Measurements from ENCODE around the gene OPA3.

Gene OPA3

DNA sequence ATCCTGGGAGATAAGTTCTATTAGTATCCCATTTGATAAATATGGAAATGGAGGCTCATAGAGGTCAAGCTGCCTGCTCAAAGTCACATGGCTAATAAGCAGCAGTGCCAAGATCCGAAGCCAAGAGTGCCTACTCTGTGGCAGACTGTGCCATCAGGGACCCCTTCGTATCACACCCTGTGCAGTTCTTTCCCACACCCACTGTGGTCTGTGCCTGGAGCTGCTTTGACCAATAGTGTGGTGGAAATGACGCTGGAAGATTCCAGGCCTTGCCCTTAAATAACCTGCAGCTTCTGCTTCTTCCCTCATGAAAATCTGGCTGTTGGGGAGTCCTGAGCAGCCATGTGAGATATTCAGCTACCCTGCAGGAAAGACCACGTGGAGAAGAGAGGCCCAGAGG is 10.1 kb downstream of the OPA3 start:
- H3K4me3 Mint-ChIP-seq, result no peak overlapping the region
- H3K9me3 Mint-ChIP-seq, result no peaks in the 10 kb centered on the region
- peaks cover 3% of the 10 kb centered on the region for H3K27me3 Mint-ChIP-seq (ENCODE audit: low read depth, poor library complexity)
- no peak for DNase-seq
- peaks cover 31% of the 10 kb centered on the region for H3K4me1 Mint-ChIP-seq
- no peaks in the 10 kb centered on the region for H3K36me3 Mint-ChIP-seq (ENCODE audit: low read depth)
- TF ChIP-seq, protein P1, sequence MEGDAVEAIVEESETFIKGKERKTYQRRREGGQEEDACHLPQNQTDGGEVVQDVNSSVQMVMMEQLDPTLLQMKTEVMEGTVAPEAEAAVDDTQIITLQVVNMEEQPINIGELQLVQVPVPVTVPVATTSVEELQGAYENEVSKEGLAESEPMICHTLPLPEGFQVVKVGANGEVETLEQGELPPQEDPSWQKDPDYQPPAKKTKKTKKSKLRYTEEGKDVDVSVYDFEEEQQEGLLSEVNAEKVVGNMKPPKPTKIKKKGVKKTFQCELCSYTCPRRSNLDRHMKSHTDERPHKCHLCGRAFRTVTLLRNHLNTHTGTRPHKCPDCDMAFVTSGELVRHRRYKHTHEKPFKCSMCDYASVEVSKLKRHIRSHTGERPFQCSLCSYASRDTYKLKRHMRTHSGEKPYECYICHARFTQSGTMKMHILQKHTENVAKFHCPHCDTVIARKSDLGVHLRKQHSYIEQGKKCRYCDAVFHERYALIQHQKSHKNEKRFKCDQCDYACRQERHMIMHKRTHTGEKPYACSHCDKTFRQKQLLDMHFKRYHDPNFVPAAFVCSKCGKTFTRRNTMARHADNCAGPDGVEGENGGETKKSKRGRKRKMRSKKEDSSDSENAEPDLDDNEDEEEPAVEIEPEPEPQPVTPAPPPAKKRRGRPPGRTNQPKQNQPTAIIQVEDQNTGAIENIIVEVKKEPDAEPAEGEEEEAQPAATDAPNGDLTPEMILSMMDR (IDR thresholded peaks at IDR 0.05), result no peak
- no peak overlapping the region for H3K27ac Mint-ChIP-seq

DNA sequence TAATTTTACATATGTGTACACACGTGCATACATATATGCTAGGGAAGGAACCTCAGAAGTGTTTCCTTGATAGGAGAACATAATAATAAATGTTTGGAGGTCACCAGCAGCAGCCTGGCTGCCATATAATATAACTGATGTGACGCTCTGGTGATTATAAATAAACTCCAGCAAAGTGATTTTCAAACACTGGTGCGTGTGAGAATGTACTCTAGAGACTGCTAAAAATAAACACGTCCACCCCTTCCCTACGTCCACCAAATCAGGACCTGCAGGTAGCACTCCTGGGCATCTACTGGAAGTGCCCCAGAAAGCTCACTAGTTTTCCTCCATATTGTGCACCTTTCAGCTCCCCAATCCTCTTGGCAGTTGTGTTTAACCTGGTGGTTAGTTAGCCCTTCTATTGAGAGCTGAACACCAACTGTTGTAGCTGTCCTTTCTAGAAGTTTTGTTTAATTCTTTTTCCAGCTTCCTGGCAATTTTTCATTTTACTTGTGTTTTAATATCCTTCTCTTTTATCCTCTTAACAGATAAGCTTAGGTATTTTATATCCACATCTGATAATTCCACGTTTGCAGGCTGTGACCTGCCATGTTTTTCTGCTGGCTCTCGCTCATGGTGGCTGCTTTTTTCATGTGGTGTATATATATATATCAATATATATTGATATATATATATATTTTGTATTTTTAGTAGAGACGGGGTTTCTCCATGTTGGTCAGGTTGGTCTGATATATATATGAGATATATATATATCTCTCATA is 13.0 kb downstream of the OPA3 start:
- H3K27ac Mint-ChIP-seq, result peak overlapping the region; percentile 96
- no peaks in the 10 kb centered on the region for H3K27me3 Mint-ChIP-seq (ENCODE audit: low read depth, poor library complexity)

DNA sequence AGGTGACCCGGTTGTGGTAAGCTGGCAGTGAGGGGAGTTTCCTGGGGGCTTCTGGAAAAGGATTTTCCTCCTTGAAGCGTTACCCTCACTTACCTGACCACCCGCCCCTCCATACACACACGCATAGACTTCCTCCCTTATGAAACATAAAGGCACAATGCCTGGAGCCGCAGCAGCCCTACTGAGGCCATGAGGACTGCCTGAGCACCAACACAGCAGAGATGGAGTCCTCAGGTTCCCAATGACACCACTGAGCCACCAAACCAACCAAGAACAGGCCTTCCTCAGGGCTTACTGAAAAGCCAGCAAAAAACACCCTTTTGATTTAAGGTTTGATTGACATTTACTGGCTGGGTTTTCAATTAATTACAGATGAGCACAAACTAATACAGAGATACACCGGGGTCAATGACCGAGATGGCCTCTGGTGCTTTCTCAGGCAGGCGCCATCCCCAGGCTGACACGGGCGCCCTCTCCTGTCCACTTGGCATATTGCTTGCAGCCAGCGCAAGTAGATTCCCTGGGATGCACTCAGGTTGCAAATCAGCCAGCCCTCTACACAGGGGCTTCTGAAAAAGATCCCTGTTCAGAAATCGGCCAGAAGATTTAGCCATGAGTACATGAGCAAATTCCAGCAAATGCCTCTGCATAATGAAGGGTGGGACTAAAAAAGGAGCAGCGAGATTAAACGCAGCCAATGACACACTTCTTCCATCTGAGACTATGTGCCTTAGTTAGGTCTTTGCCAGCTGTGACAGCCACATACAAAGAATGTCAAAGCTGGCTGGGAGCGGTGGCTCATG is 14.8 kb downstream of the OPA3 start:
- Mint-ChIP-seq H3K27me3 (ENCODE audit: low read depth, poor library complexity) (no peaks in the 10 kb centered on the region), H3K9me3 (no peaks in the 10 kb centered on the region), H3K36me3 (ENCODE audit: low read depth) (no peaks in the 10 kb centered on the region), H3K27ac (peak overlapping the region; percentile 68), H3K4me3 (no peak overlapping the region), H3K4me1 (peaks cover 16% of the 10 kb centered on the region)
- peak; percentile 79 for DNase-seq
- TF ChIP-seq, protein P1 (IDR thresholded peaks at IDR 0.05), result peak; percentile 70

More for the DNA sequence above, 13.0 kb downstream of the OPA3 start:
- Mint-ChIP-seq H3K4me1 (peaks cover 19% of the 10 kb centered on the region), H3K4me3 (no peak overlapping the region), H3K9me3 (no peaks in the 10 kb centered on the region), H3K36me3 (ENCODE audit: low read depth) (no peaks in the 10 kb centered on the region)
- no peak for DNase-seq
- TF ChIP-seq, protein P1 (IDR thresholded peaks at IDR 0.05), result no peak

GRCh38 chr19:45568732-45569131 is 15.9 kb downstream of the OPA3 start:
- Mint-ChIP-seq H3K4me3 (no peak overlapping the region), H3K4me1 (peaks cover 16% of the 10 kb centered on the region), H3K36me3 (ENCODE audit: low read depth) (no peaks in the 10 kb centered on the region), H3K27ac (no peak overlapping the region), H3K27me3 (ENCODE audit: low read depth, poor library complexity) (no peaks in the 10 kb centered on the region), H3K9me3 (no peaks in the 10 kb centered on the region)
- DNase-seq, result no peak
- TF ChIP-seq, protein P1 (IDR thresholded peaks at IDR 0.05), result no peak

- H3K4me3 Mint-ChIP-seq, result no peak overlapping the region
- peaks cover 16% of the 10 kb centered on the region for H3K4me1 Mint-ChIP-seq
- H3K36me3 Mint-ChIP-seq (ENCODE audit: low read depth), result no peaks in the 10 kb centered on the region
Observed at GRCh38 chr19:45567609-45568008, 17.0 kb downstream of the OPA3 start.

More at GRCh38 chr19:45567609-45568008, 17.0 kb downstream of the OPA3 start:
- TF ChIP-seq, protein P1 (IDR thresholded peaks at IDR 0.05), result no peak
- Mint-ChIP-seq H3K9me3 (no peaks in the 10 kb centered on the region), H3K27me3 (ENCODE audit: low read depth, poor library complexity) (no peaks in the 10 kb centered on the region), H3K27ac (no peak overlapping the region)
- DNase-seq, result no peak
